ENCODE measurements around the gene PEAK1.
A peak's percentile ranks its signal among the peaks of the same experiment; 100 is the strongest.

The PEAK1 gene

DNA sequence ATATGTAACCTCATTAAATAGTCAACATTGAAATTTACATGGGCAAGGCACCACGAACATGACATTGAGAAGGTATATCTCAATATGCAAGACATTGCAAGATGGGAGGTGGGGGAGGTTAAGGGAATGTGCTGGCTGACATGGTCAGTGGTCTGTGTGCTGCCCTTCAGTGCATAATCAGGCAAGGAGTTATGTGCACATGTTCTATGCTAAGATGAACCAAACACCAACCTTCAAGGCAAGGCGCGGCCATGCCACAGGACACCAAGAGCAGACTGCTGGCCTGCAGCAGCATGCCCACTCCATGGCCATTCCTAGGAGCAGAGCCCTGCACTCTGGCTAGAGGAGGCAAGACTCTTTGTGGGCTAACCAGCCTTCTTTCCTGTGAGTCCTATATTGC lies 308.1 kb downstream of the PEAK1 start:
- no peak for DNase-seq (ENCODE audit: extremely low read depth, low read depth)
- no peak overlapping the region for H3K4me3 ChIP-seq (replicated peaks; ENCODE audit: low read depth, low read length)
- TF ChIP-seq CTCF (IDR thresholded peaks at IDR 0.05; ENCODE audit: low read depth, low read length, missing control alignments): no peak

DNA sequence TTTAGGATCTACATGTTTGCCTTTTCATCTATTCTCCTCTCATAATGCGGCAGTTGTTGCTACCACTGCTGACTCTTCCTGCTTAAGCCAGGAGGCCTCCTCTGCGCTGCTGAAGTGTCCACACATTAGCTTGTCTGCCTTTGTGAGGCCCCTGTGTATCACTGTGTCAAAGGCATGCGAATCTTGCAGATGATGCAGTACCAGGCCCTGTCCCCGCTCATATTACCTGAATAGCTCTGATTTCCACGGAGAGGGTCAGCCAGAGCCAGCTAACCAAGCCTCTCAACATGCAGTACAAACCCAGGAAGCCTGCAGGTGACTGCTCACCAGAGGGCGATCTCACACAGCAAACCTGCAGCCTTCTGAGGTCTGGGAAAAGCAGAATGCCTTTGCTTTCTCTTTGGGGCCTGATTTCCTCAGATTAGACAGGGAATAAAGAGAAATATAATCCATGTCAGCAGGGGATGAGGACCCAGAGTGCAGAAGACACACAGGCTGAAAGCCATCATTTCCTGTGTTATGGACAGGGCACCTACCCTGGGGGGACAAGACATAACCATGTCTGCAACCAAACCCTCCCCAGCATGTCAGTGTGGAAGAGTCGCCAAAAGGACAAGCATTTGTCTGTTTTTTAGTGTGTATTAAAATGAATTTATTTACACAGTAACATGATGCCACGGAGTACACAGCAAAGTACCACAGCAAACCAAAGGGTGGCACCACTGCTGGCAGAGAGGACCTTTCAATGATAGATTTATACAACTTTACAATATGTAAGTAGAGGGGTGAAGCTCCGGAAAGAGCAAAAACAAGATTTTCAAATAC lies 312.2 kb downstream of the PEAK1 start:
- TF ChIP-seq CTCF (IDR thresholded peaks at IDR 0.05; ENCODE audit: low read depth, low read length, missing control alignments): peak; percentile 70
- no peak overlapping the region for H3K4me3 ChIP-seq (replicated peaks; ENCODE audit: low read depth, low read length)
- peak; percentile 21 for DNase-seq (ENCODE audit: extremely low read depth, low read depth)

DNA sequence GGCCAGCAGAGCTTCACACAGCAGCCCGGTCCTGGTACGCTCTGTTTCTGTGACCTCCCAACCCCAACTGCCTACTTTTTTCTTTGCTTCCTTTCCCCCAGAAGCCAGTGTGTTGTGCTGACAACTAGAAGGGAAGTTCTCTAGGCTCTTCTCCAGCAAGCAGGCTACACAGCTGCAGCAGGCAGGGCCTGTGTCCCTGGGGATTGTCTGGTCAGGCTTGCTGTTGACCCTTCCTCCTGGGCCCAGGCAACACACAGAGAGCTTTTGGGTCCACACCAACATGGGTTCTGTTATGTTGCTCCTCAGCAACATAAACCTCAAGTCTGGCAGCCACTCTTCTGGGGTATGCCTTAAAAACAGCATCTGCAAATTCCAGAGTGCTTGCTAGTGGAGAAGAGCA lies 312.8 kb downstream of the PEAK1 start:
- TF ChIP-seq CTCF (IDR thresholded peaks at IDR 0.05; ENCODE audit: low read depth, low read length, missing control alignments): no peak

DNA sequence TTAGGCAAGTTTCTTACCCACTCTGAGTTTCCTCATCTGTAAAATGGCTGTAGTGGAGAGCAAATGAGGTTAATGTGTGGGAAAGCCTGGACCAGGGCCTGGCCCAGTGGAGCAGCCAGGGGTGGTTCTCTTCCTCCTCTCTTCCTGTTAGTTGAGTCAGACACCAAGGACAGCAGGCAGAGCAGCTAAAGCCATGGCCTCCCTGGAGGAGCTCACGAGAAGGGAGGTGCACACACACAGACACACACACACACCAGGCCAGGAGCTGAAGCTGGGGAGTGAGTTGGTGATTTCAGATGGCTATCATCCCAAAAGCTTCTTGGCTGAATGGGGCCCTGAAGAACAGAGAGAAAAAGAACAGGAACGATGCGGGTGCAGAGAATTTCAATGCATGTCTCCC lies 315.7 kb downstream of the PEAK1 start:
- no peak for TF ChIP-seq CTCF (IDR thresholded peaks at IDR 0.05; ENCODE audit: low read depth, low read length, missing control alignments)
- no peak overlapping the region for H3K4me3 ChIP-seq (replicated peaks; ENCODE audit: low read depth, low read length)
- DNase-seq (ENCODE audit: extremely low read depth, low read depth): no peak

More for the DNA sequence above, 312.8 kb downstream of the PEAK1 start:
- DNase-seq (ENCODE audit: extremely low read depth, low read depth): no peak
- H3K4me3 ChIP-seq (replicated peaks; ENCODE audit: low read depth, low read length): no peak overlapping the region

DNA sequence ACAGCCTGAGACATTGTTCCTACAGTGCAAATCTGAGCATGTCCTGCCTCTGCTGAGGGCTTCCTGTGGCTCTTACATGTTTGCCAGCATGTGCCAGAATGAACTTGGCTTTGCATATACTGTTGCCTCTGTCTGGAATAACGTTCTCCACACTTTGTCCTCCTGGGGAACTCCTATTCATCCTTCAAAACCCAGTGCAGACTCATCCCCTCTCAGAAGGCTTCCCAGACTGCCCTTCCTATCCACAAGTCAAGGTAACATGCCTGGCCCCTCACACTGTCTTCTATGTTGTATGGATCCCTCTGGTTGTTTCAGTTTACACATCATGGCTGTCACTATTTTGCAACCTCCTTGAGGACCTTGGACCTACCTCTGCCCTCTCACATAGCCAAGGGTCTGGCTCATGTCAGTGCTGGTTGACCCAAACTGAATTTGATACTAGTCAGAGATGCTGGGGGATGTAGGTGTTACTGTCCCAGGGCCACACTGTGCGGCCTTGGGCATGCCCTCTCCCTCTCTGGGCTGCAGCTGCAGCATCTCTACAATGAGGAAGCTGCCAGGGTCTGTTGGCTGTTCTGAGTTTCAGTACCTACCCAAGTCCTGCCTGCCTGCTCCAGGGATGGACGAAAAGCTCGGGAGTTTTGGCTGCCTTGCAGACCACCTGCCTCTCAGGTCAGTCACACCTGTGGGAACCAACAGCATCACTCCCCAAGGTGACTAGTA lies 320.0 kb downstream of the PEAK1 start:
- H3K4me3 ChIP-seq (replicated peaks; ENCODE audit: low read depth, low read length): no peak overlapping the region
- DNase-seq (ENCODE audit: extremely low read depth, low read depth): no peak
- TF ChIP-seq CTCF (IDR thresholded peaks at IDR 0.05; ENCODE audit: low read depth, low read length, missing control alignments): no peak

GRCh38 chr15:77098572-77098971 lies 321.3 kb downstream of the PEAK1 start:
- no peak overlapping the region for H3K4me3 ChIP-seq (replicated peaks; ENCODE audit: low read depth, low read length)
- no peak for DNase-seq (ENCODE audit: extremely low read depth, low read depth)
- TF ChIP-seq CTCF (IDR thresholded peaks at IDR 0.05; ENCODE audit: low read depth, low read length, missing control alignments): no peak

Measured in HFF-Myc (cell line).